K562 (cell line): ENCODE measurements around the gene PI4KA. TPM values are rescaled to one million over a fixed set of nuclear protein-coding genes. Genes with fewer than 3 reads are reported as not detected.

Experiments used
- CLOCK ChIP-seq: fragments of 250-450 bp; sonication (Bioruptor Pico); IDR thresholded peaks from 2 replicates; pipeline ENCODE4 v1.4.0; 2020; ENCODE audit warnings: mild to moderate bottlenecking, moderate library complexity, borderline replicate concordance
- CREBBP ChIP-seq: IDR thresholded peaks from one replicate; pipeline ENCODE4 v1.6.1; 2012; ENCODE audit warnings: low read depth, mild to moderate bottlenecking, control low read depth, inconsistent platforms, low read length
- FOXP1 ChIP-seq: sonication (generic); formaldehyde crosslinking; IDR thresholded peaks from 2 replicates; pipeline ENCODE4 v1.8.0; 2022; ENCODE audit warnings: mild to moderate bottlenecking, missing genetic modification reagents
- IFI16 ChIP-seq: fragments of 250-450 bp; sonication (Bioruptor Pico); IDR thresholded peaks from 2 replicates; pipeline ENCODE4 v2.1.2; 2022; ENCODE audit warnings: mild to moderate bottlenecking, inconsistent platforms
- MAZ ChIP-seq, 2 experiments: fragments of 450-650 bp in 1 of 2; sonication (generic) in 1 of 2; formaldehyde crosslinking; IDR thresholded peaks in 1 of 2; conservative IDR thresholded peaks in 1 of 2; 2 replicates each; pipeline versions ENCODE4 v1.4.0 to v1.5.0; 2020; ENCODE audit warnings: mild to moderate bottlenecking in 1 of 2, missing genetic modification reagents in 1 of 2
- MXI1 ChIP-seq: IDR thresholded peaks from 2 replicates; pipeline ENCODE4 v1.6.1; 2011; ENCODE audit warnings: low read depth, mild to moderate bottlenecking, improper control_type of control experiment, low read length
- NBN ChIP-seq: fragments of 450-650 bp; IDR thresholded peaks from 2 replicates; pipeline ENCODE4 v1.6.1; 2016; ENCODE audit warnings: low read depth, mild to moderate bottlenecking
- NCOA4 ChIP-seq: fragments of 450-650 bp; IDR thresholded peaks from 2 replicates; pipeline ENCODE4 v1.6.1; 2018; ENCODE audit warnings: mild to moderate bottlenecking; ENCODE audit not compliant: partially characterized antibody
- PCBP2 ChIP-seq: fragments of 200-400 bp; formaldehyde crosslinking; IDR thresholded peaks from 2 replicates; pipeline ENCODE4 v1.6.1; 2018; ENCODE audit warnings: low read length, low read depth, mild to moderate bottlenecking, moderate library complexity; ENCODE audit not compliant: poor library complexity, severe bottlenecking
- REST ChIP-seq, 2 experiments: fragments of 450-650 bp; formaldehyde crosslinking in 1 of 2; IDR thresholded peaks; 2 replicates each; pipeline versions ENCODE4 v1.4.0 to v1.6.1; 2014 to 2020; ENCODE audit warnings: mild to moderate bottlenecking in 2 of 2, borderline replicate concordance in 1 of 2, low read depth in 1 of 2
- RFX5 ChIP-seq: IDR thresholded peaks from 2 replicates; pipeline ENCODE4 v1.6.1; 2011; ENCODE audit warnings: low read depth, mild to moderate bottlenecking, improper control_type of control experiment, low read length
- TAL1 ChIP-seq: fragments of 450-650 bp; IDR thresholded peaks from 2 replicates; pipeline ENCODE4 v1.6.1; 2016; ENCODE audit warnings: mild to moderate bottlenecking
- ZNF324 ChIP-seq: fragments of 250-450 bp; sonication (Bioruptor Pico); IDR thresholded peaks from 2 replicates; pipeline ENCODE4 v1.4.0; 2020; ENCODE audit warnings: mild to moderate bottlenecking
- ZNF507 ChIP-seq: conservative IDR thresholded peaks from 2 replicates; pipeline ENCODE4 v1.6.1; 2017; ENCODE audit warnings: missing genetic modification characterization, missing compliant biosample characterization
- ZNF830 ChIP-seq: fragments of 250-450 bp; sonication (Bioruptor Pico); IDR thresholded peaks from 2 replicates; pipeline ENCODE4 v1.5.0; 2021; ENCODE audit warnings: mild to moderate bottlenecking
- polyA plus RNA-seq, 8 experiments: library from polyadenylated mRNA; depleted of rRNA in 4 of 8; stranded (reverse) in 5 of 8; unstranded in 3 of 8; fragments of >200 nt; fragmentation: Nextera tagmentation in 2 of 8; fragmentation: Illumina TruSeq in 1 of 8; extraction: Ambion mirVana in 2 of 8; extraction: Trizol in 1 of 8; gene quantifications; 2 replicates each; pipeline versions ENCODE4 v1.2.1 to v1.2.3, GENCODE V29; 2011 to 2014; ENCODE audit warnings: inconsistent platforms in 1 of 8, missing spikeins in 1 of 8
- total RNA-seq, 7 experiments: library from RNA; depleted of rRNA in 6 of 7; stranded (reverse); fragments of >200 nt in 6 of 7; fragmentation: Illumina TruSeq in 2 of 7; extraction: Trizol in 2 of 7; gene quantifications; 2 replicates each; pipeline versions ENCODE4 v1.2.1 to v1.2.3, GENCODE V29; 2011 to 2021; ENCODE audit warnings: low replicate concordance in 1 of 7

PI4KA gene
- total and polyA plus RNA-seq, 9 of the 15 experiments (the other 6 are each of a cell fraction or from before 2014, with no cell fraction given), result 7.3 to 187 (median 84.7) TPM

- no peak for TF ChIP-seq ZNF830 (CRISPR knock-in tag)
- TF ChIP-seq RFX5, result no peak
- no peak for TF ChIP-seq TAL1
- TF ChIP-seq IFI16, result no peak; the same call in 1 of the 2 replicates
- no peak for TF ChIP-seq PCBP2
- peak; percentile 38; the same call in 1 of the 2 replicates for TF ChIP-seq ZNF324 (CRISPR knock-in tag)
- peak in 1 of 2 experiments; percentile 74; a peak in 2 of 4 replicates for TF ChIP-seq MAZ (CRISPR knock-in tag; conservative IDR thresholded peaks at IDR 0.05 in 1 of 2, IDR thresholded peaks at IDR 0.05 in 1 of 2)
- no peak for TF ChIP-seq NBN
- no peak; the same call in 1 of the 2 replicates for TF ChIP-seq MXI1
- TF ChIP-seq CREBBP, result no peak
- TF ChIP-seq NCOA4, result no peak
- TF ChIP-seq REST (IDR thresholded peaks at IDR 0.05; ENCODE audit: borderline replicate concordance), result no peak
- no peak; the same call in 1 of the 2 replicates for TF ChIP-seq REST (CRISPR knock-in tag; IDR thresholded peaks at IDR 0.05; ENCODE audit: low read depth)
- TF ChIP-seq ZNF507 (tag), result no peak
- 0 out of 2 replicates have a peak, but pooled peaks have one; percentile 7 for TF ChIP-seq CLOCK (CRISPR knock-in tag)
- TF ChIP-seq FOXP1 (CRISPR knock-in tag), result no peak
These were observed 74.5 kb downstream of the PI4KA start (continued) for GRCh38 chr22:20783844-20784723.
